Activated CD8-positive, alpha-beta T cell treated with anti-CD3 and anti-CD28 coated beads, Interleukin-2, amount 10 ng/mL, durations not matched to agents 7 days and 5 days (primary cell): Measurements from ENCODE around the gene HOMEZ. TPM values are rescaled to one million over a fixed set of nuclear protein-coding genes. Genes with fewer than 3 reads are reported as not detected.
"Not testable (repeated sequence)": the region's sequence is repeated elsewhere in the genome, so short reads cannot be mapped to it uniquely, and the experiment has no call there.

ENCODE experiments used
- ATAC-seq: fragments of 150-1000 bp; cut with Tn5 transposase; one replicate; pipeline ENCODE4 v1.10.0; 2021; ENCODE audit warnings: moderate library complexity
- CTCF ChIA-PET: fragments of 350-600 bp; sonication (Branson Sonifier 250); formaldehyde crosslinking; loops from one replicate; lab custom pipeline; 2021; ENCODE audit warnings: antibody characterized with exemption; lab: Charles Lee
- POLR2A ChIA-PET: fragments of 350-600 bp; sonication (Branson Sonifier 250); formaldehyde crosslinking; loops from one replicate; lab custom pipeline; 2021; ENCODE audit warnings: antibody characterized with exemption; lab: Charles Lee
- DNase-seq: peaks from one replicate; pipeline ENCODE4 v3.0.0-alpha.2; 2020
- H3K27ac Mint-ChIP-seq: one replicate; pipeline ENCODE4 v1.8.0; 2021; ENCODE audit warnings: mild to moderate bottlenecking, mixed read lengths
- H3K27me3 Mint-ChIP-seq: one replicate; pipeline ENCODE4 v1.8.0; 2021; ENCODE audit warnings: low read depth, mixed read lengths
- H3K36me3 Mint-ChIP-seq: one replicate; pipeline ENCODE4 v1.8.0; 2021; ENCODE audit warnings: low read depth, mixed read lengths
- H3K4me1 Mint-ChIP-seq: one replicate; pipeline ENCODE4 v1.8.0; 2021; ENCODE audit warnings: low read depth, mixed read lengths
- H3K4me3 Mint-ChIP-seq: one replicate; pipeline ENCODE4 v1.8.0; 2021; ENCODE audit warnings: mild to moderate bottlenecking, mixed read lengths
- H3K9me3 Mint-ChIP-seq: one replicate; pipeline ENCODE4 v1.8.0; 2022; ENCODE audit warnings: mixed read lengths; ENCODE audit not compliant: insufficient read depth
- total RNA-seq, 2 experiments: library from RNA; stranded (reverse); gene quantifications; one replicate each; pipeline ENCODE4 v1.2.3, GENCODE V29; 2021

Gene HOMEZ
- total RNA-seq, 2 experiments from 2014 or later, result 7.8 to 9.2 TPM

- Mint-ChIP-seq H3K9me3 (no peaks in the 10 kb centered on the region), H3K4me3 (no peak overlapping the region), H3K4me1 (peaks cover 6% of the 10 kb centered on the region), H3K36me3 (no peaks in the 10 kb centered on the region), H3K27ac (no peak overlapping the region), H3K27me3 (peaks cover 23% of the 10 kb centered on the region)
- ChIA-PET CTCF (interaction anchor here (1.2 kb wide), 1 partner anchor 18 kb away, joined by 3 read pairs; no protein-coding TSS in a partner anchor), POLR2A (no interaction called here)
- DNase-seq (no peak), ATAC-seq (no peak)
Measured at GRCh38 chr14:23242076-23242475, 43.9 kb downstream of the HOMEZ start.

- peaks cover 23% of the 10 kb centered on the region for H3K27me3 Mint-ChIP-seq
- H3K27ac Mint-ChIP-seq, H3K4me1 Mint-ChIP-seq, DNase-seq, H3K36me3 Mint-ChIP-seq, H3K9me3 Mint-ChIP-seq, ATAC-seq, POLR2A ChIA-PET, H3K4me3 Mint-ChIP-seq: not testable (repeated sequence)
- CTCF ChIA-PET, result interaction anchor here (1.2 kb wide), 1 partner anchor 19 kb away, joined by 3 read pairs; no protein-coding TSS in a partner anchor
Measured at GRCh38 chr14:23241061-23241715, 44.7 kb downstream of the HOMEZ start.

DNA sequence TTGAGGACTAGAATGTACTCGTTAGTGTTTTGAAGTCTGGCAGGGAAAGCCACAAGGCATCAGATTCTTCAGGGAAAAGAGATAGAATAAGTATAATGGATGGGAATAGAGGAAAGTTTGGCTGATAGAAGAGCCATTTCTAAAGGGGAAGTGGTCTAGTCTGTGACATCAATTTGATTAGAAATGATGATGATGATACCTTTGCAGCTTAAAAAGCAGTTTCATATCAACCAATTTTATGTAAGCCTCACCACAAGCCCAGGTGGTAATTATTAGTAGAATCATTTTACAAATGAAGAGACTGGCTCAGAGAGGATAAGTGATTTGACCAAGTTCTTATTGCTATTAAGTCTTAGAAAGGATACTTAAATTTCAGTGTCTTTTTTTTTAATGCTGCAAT is 45.3 kb downstream of the HOMEZ start:
- Mint-ChIP-seq H3K9me3 (no peaks in the 10 kb centered on the region), H3K27ac (no peak overlapping the region), H3K4me3 (no peak overlapping the region), H3K4me1 (peaks cover 6% of the 10 kb centered on the region), H3K27me3 (peaks cover 22% of the 10 kb centered on the region), H3K36me3 (no peaks in the 10 kb centered on the region)
- ChIA-PET POLR2A (no interaction called here), CTCF (no interaction called here)
- DNase-seq (no peak), ATAC-seq (no peak)

- ATAC-seq (peak; percentile 100), DNase-seq (peak; percentile 87)
- Mint-ChIP-seq H3K27ac (no peak within 1 kb of the TSS), H3K4me1 (peaks cover 6% of the 10 kb centered on the region), H3K36me3 (no peaks in the 10 kb centered on the region), H3K27me3 (peaks cover 12% of the 10 kb centered on the region), H3K9me3 (no peaks in the 10 kb centered on the region), H3K4me3 (peak within 1 kb of the TSS; percentile 34)
- POLR2A ChIA-PET, result no interaction called here
- CTCF ChIA-PET, result interaction anchor here (0.9 kb wide), 1 partner anchor 17 kb away, joined by 3 read pairs; no protein-coding TSS in a partner anchor
Measured at GRCh38 chr14:23237772-23238594, 47.9 kb downstream of the HOMEZ start, which contains the start of gene RNF212B. TSS of gene RNF212B (plus strand) at chr14:23237936. CDS start at chr14:23240346, 2,410 bp downstream.

DNA sequence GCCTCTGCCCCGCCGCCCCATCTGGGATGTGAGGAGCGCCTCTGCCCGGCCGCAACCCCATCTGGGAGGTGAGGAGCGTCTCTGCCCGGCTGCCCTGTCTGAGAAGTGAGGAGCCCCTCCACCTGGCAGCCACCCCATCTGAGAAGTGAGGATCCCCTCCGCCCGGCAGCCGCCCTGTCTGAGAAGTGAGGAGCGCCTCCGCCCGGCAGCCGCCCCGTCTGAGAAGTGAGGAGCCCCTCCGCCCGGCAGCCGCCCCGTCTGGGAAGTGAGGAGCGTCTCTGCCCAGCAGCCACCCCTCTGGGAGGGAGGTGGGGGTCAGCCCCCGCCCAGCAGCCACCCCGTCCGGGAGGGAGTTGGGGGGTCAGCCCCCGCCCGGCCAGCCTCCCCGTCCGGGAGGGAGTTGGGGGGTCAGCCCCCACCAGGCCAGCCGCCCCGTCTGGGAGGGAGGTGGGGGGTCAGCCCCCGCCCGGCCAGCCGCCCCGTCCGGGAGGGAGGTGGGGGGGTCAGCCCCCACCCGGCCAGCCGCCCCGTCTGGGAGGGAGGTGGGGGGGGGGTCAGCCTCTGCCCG is 53.6 kb downstream of the HOMEZ start:
- H3K36me3 Mint-ChIP-seq, H3K4me3 Mint-ChIP-seq, H3K27ac Mint-ChIP-seq, H3K9me3 Mint-ChIP-seq, POLR2A ChIA-PET, DNase-seq, H3K4me1 Mint-ChIP-seq, CTCF ChIA-PET, ATAC-seq: not testable (repeated sequence)
- peaks cover 12% of the 10 kb centered on the region for H3K27me3 Mint-ChIP-seq

- no peak for ATAC-seq
- DNase-seq, result no peak
- Mint-ChIP-seq H3K36me3 (no peaks in the 10 kb centered on the region), H3K4me1 (no peaks in the 10 kb centered on the region), H3K9me3 (no peaks in the 10 kb centered on the region), H3K27ac (no peak overlapping the region), H3K4me3 (no peak overlapping the region), H3K27me3 (peaks cover 19% of the 10 kb centered on the region)
- CTCF ChIA-PET, result no interaction called here
- POLR2A ChIA-PET, result no interaction called here
Measured at GRCh38 chr14:23228812-23229211, 57.1 kb downstream of the HOMEZ start.

GRCh38 chr14:23227566-23227965 is 58.4 kb downstream of the HOMEZ start:
- Mint-ChIP-seq H3K4me1 (no peaks in the 10 kb centered on the region), H3K9me3 (no peaks in the 10 kb centered on the region), H3K27ac (no peak overlapping the region), H3K27me3 (peaks cover 21% of the 10 kb centered on the region), H3K36me3 (no peaks in the 10 kb centered on the region), H3K4me3 (no peak overlapping the region)
- POLR2A ChIA-PET, result no interaction called here
- no peak for ATAC-seq
- DNase-seq, result no peak
- CTCF ChIA-PET, result no interaction called here

DNA sequence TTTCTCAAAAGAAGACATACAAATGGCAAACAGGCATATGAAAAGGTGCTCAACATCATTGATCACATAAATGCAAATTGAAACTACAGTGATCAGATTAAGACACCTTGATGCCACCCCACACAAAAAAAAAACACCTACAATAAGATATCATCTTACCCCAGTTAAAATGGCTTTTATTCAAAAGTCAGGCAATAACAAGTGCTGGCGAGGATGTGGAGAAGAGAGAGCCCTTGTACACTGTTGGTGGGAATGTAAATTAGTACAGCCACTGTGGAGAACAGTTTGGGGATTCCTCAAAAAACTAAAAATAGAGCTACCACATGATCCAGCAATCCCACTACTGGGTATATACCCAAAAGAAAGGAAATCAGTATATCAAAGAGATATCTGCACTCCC is 61.0 kb downstream of the HOMEZ start:
- CTCF ChIA-PET, H3K36me3 Mint-ChIP-seq, ATAC-seq, H3K27ac Mint-ChIP-seq, H3K9me3 Mint-ChIP-seq, H3K4me3 Mint-ChIP-seq, DNase-seq, H3K4me1 Mint-ChIP-seq: not testable (repeated sequence)
- peaks cover 33% of the 10 kb centered on the region for H3K27me3 Mint-ChIP-seq
- POLR2A ChIA-PET, result interaction anchor here (1.0 kb wide), 1 partner anchor 46 kb away, joined by 3 read pairs; no protein-coding TSS in a partner anchor

Other genes with a start within 250 kb of the HOMEZ start
- gene PSMB11, start 243.9 kb downstream of the HOMEZ start, total RNA-seq, result not detected
- gene CDH24, start 228.6 kb downstream of the HOMEZ start, total RNA-seq, result 1 to 10 TPM; 1.6 to 1.8 TPM
- gene ACIN1, start 191.0 kb downstream of the HOMEZ start, total RNA-seq, result 100 to 1,000 TPM; 161 to 177 TPM
- gene C14orf119, start 190.6 kb downstream of the HOMEZ start, total RNA-seq, result 10 to 100 TPM; 46.0 to 47.0 TPM
- not detected for gene CIROP, start 181.1 kb downstream of the HOMEZ start, total RNA-seq
- under 1 TPM; 0.50 to 0.92 TPM for gene CEBPE, start 166.9 kb downstream of the HOMEZ start, total RNA-seq
- under 1 TPM; 0.24 to 0.57 TPM for gene SLC7A8, start 102.5 kb downstream of the HOMEZ start, total RNA-seq
- not detected for gene RNF212B, start 48.2 kb downstream of the HOMEZ start, total RNA-seq
- 10 to 100 TPM; 22.6 to 28.3 TPM for gene PPP1R3E, start 16.7 kb upstream of the HOMEZ start, total RNA-seq
- 1 to 10 TPM; 2.2 to 2.9 TPM for gene BCL2L2, start 20.7 kb upstream of the HOMEZ start, total RNA-seq
- 100 to 1,000 TPM; 200 to 210 TPM for gene PABPN1, start 35.3 kb upstream of the HOMEZ start, total RNA-seq
- 1 to 10 TPM in 1 of 2 experiments, under 1 TPM in 1; 0.94 to 1.1 TPM for gene SLC22A17, start 66.8 kb upstream of the HOMEZ start, total RNA-seq
- not detected for gene EFS, start 79.0 kb upstream of the HOMEZ start, total RNA-seq
- gene IL25, start 86.7 kb upstream of the HOMEZ start, total RNA-seq, result not detected
- gene CMTM5, start 90.9 kb upstream of the HOMEZ start, total RNA-seq, result not detected
- not detected for gene MYH6, start 122.1 kb upstream of the HOMEZ start, total RNA-seq
- gene MYH7, start 149.5 kb upstream of the HOMEZ start, total RNA-seq, result not detected
- 10 to 100 TPM; 43.7 to 44.0 TPM for gene NGDN, start 183.6 kb upstream of the HOMEZ start, total RNA-seq